OCI-LY3 (cell line): Measurements from ENCODE around the gene AGPAT3.

Source experiments
- H2AFZ ChIP-seq: fragments of 200-600, 300-600 bp; shearing (Covaris generic); 2 replicates; pipeline ENCODE4 v1.6.0; 2014; ENCODE audit warnings: antibody characterized with exemption, low read depth, low read length
- H3K27ac ChIP-seq: fragments of 200-600, 300-600 bp; sonication (generic); 2 replicates; pipeline ENCODE4 v1.5.1; 2014; ENCODE audit warnings: mild to moderate bottlenecking, low read length, moderate library complexity, mixed read lengths
- H3K27me3 ChIP-seq: fragments of 200-600, 300-600 bp; sonication (generic); 2 replicates; pipeline ENCODE4 v1.6.1; 2014; ENCODE audit warnings: low read depth, low read length, mixed read lengths
- H3K36me3 ChIP-seq: fragments of 200-600, 300-600 bp; sonication (generic); replicated peaks from 2 replicates; pipeline ENCODE3; 2014; ENCODE audit warnings: low read depth, low read length, mixed read lengths
- H3K4me1 ChIP-seq: fragments of 300-600, 200-600 bp; sonication (generic); 2 replicates; pipeline ENCODE4 v1.6.1; 2014; ENCODE audit warnings: low read length, mixed read lengths
- H3K4me2 ChIP-seq: fragments of 200-600, 300-600 bp; sonication (generic); 2 replicates; pipeline ENCODE4 v1.6.1; 2014; ENCODE audit warnings: low read length, mixed read lengths
- H3K4me3 ChIP-seq: fragments of 300-600, 200-600 bp; sonication (generic); 2 replicates; pipeline ENCODE4 v1.5.1; 2014; ENCODE audit warnings: antibody characterized with exemption, mild to moderate bottlenecking, low read length, moderate library complexity
- H3K79me2 ChIP-seq: fragments of 300-600, 200-600 bp; shearing (Covaris generic); 2 replicates; pipeline ENCODE4 v1.6.1; 2014; ENCODE audit warnings: mild to moderate bottlenecking, low read length, mixed read lengths
- H3K9ac ChIP-seq: fragments of 300-600, 200-600 bp; shearing (Covaris generic); 2 replicates; pipeline ENCODE4 v1.6.0; 2014; ENCODE audit warnings: mild to moderate bottlenecking, low read length, moderate library complexity
- H3K9me3 ChIP-seq: fragments of 200-600, 300-600 bp; shearing (Covaris generic); 2 replicates; pipeline ENCODE4 v1.6.1; 2014; ENCODE audit warnings: low read length, mixed read lengths; ENCODE audit not compliant: insufficient read depth
- H4K20me1 ChIP-seq: fragments of 200-600, 300-600 bp; sonication (generic); 2 replicates; pipeline ENCODE4 v1.6.1; 2016; ENCODE audit warnings: low read length, mixed read lengths; ENCODE audit not compliant: insufficient read depth
- EZH2phosphoT487 ChIP-seq: fragments of 200-600 bp; shearing (Covaris generic); IDR thresholded peaks from 2 replicates; pipeline ENCODE4 v1.6.1; 2018; ENCODE audit warnings: antibody characterized with exemption, mixed run types, low read depth
- TF ChIP-seq, protein P1 (sequence below): fragments of 200-600, 300-600 bp; sonication (generic); IDR thresholded peaks from 2 replicates; pipeline ENCODE4 v1.5.1; 2014; ENCODE audit warnings: antibody characterized with exemption, low read length, low read depth

AGPAT3 gene

DNA sequence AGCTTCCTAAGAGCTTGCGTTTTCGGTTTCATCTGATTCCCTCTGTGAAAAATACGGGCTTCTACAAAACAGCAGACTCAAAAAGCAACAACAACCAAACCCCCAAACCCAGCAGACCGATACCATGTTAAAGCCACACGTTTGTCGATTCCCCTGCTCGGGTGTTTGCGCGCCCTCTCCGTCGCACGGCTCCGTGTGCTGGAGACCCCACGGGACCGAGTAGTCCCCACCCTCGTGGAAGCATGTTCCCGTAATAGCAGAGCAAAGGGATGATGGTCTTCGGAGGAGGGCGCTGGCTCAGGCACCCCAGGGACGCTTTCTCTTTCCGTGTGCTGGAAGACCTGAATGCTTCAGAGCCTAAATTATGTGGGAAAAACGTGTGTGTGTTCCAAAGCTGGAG, 42.7 kb downstream of the AGPAT3 start:
- Histone ChIP-seq H3K36me3 (peaks cover 18% of the 10 kb centered on the region), H3K27me3 (no peaks in the 10 kb centered on the region), H3K4me3 (no peak overlapping the region), H3K9ac (no peak overlapping the region), H3K9me3 (no peaks in the 10 kb centered on the region), H3K4me1 (no peaks in the 10 kb centered on the region), H3K4me2 (no peak overlapping the region), H3K27ac (no peak overlapping the region), H3K79me2 (peaks cover 63% of the 10 kb centered on the region), H2AFZ (no peak overlapping the region), H4K20me1 (peaks cover 38% of the 10 kb centered on the region)
- no peak for TF ChIP-seq EZH2phosphoT487
- TF ChIP-seq, protein P1, sequence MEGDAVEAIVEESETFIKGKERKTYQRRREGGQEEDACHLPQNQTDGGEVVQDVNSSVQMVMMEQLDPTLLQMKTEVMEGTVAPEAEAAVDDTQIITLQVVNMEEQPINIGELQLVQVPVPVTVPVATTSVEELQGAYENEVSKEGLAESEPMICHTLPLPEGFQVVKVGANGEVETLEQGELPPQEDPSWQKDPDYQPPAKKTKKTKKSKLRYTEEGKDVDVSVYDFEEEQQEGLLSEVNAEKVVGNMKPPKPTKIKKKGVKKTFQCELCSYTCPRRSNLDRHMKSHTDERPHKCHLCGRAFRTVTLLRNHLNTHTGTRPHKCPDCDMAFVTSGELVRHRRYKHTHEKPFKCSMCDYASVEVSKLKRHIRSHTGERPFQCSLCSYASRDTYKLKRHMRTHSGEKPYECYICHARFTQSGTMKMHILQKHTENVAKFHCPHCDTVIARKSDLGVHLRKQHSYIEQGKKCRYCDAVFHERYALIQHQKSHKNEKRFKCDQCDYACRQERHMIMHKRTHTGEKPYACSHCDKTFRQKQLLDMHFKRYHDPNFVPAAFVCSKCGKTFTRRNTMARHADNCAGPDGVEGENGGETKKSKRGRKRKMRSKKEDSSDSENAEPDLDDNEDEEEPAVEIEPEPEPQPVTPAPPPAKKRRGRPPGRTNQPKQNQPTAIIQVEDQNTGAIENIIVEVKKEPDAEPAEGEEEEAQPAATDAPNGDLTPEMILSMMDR, result no peak

DNA sequence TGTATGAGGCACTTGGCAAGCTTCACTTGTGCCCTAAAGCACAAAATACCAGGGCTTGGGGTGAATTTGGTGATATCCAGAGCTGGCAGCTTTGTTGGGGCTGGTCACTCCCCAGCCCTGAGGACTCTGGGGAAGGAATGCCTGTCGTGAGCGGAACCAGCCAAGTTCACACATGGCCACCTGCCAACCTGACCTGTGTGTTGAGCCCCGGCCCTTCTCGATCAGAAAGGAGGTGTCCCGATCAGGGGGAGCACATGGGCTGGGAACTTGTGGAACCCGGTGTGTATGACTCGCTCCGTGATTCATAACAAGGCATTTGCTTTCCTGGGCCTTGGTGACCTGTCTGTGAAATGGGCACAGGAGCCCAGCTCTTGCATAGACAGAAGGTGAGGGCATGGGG, 43.1 kb downstream of the AGPAT3 start:
- no peak for TF ChIP-seq EZH2phosphoT487
- TF ChIP-seq, protein P1, result no peak
- Histone ChIP-seq H4K20me1 (peaks cover 34% of the 10 kb centered on the region), H3K27me3 (no peaks in the 10 kb centered on the region)

DNA sequence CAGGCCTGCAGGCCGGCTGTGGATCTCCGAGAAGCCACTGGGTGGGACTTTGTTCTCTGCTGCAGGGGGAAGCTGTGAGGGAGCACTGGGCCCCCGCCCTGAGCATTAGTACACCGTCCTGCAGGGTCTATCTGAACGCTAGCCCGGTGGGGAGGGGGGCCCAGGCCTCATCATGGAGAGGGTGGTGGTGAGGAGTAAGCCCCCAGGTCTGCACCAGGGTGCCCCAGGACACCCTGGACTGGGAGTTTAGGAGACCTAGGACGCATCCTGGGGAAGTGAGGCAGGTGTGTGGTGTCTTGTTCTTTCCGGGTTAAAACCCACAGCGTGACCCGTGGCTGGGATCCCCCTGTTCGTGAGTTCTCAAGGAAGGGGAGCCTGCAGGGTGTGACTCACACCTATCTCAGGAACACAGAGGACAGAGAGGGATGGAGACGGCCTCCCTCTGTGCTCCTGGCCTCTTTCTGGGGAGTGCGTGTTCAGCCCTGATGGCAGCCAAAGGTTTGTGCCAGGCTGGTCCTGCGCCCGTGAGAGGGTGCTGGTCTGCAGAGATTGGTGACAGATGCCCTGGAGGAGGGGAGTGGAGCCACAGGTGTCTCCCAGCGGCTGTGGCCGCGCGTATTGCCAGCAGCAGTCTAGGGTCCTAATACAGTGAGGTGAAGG, 44.8 kb downstream of the AGPAT3 start:
- Histone ChIP-seq H3K4me2 (no peak overlapping the region), H3K36me3 (peaks cover 22% of the 10 kb centered on the region), H3K27ac (no peak overlapping the region), H3K4me1 (no peaks in the 10 kb centered on the region), H4K20me1 (peaks cover 25% of the 10 kb centered on the region), H3K4me3 (no peak overlapping the region), H3K79me2 (peaks cover 61% of the 10 kb centered on the region), H3K9me3 (no peaks in the 10 kb centered on the region), H2AFZ (no peak overlapping the region), H3K27me3 (no peaks in the 10 kb centered on the region), H3K9ac (no peak overlapping the region)
- TF ChIP-seq EZH2phosphoT487, result no peak
- TF ChIP-seq, protein P1, result no peak

More for the DNA sequence above, 43.1 kb downstream of the AGPAT3 start:
- Histone ChIP-seq H2AFZ (no peak overlapping the region), H3K9me3 (no peaks in the 10 kb centered on the region), H3K36me3 (peaks cover 22% of the 10 kb centered on the region), H3K4me1 (no peaks in the 10 kb centered on the region), H3K9ac (no peak overlapping the region), H3K4me3 (no peak overlapping the region), H3K79me2 (peaks cover 63% of the 10 kb centered on the region), H3K4me2 (no peak overlapping the region), H3K27ac (no peak overlapping the region)

DNA sequence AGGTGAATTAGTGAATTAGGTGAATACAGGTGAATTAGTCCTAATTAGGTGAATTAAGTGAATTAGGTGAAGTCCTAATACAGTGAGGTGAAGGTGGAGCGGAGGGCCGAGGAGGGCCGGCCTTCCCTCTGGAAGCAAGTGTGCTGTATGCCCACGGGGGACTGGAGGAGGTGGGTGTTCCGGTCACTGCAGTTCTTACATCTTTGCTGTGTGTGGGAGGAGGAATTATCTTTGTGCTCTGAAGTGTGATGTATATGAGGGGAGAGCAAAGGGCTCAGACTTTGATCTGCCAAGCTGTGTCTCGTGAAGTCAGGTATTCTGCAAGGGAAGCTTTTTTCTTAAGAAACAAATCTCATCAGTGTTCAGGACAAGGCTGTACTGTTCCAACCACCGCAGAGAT, 45.4 kb downstream of the AGPAT3 start:
- no peak overlapping the region for H2AFZ ChIP-seq
- H3K79me2 ChIP-seq, result peaks cover 62% of the 10 kb centered on the region
- no peak overlapping the region for H3K4me2 ChIP-seq
- no peaks in the 10 kb centered on the region for H3K4me1 ChIP-seq
- H3K36me3 ChIP-seq, result peaks cover 22% of the 10 kb centered on the region
- H3K9ac ChIP-seq, result no peak overlapping the region
- no peak for TF ChIP-seq EZH2phosphoT487
- TF ChIP-seq, protein P1, result no peak
- no peak overlapping the region for H3K4me3 ChIP-seq
- no peaks in the 10 kb centered on the region for H3K27me3 ChIP-seq
- H3K27ac ChIP-seq, result no peak overlapping the region
- H3K9me3 ChIP-seq, result no peaks in the 10 kb centered on the region
- peaks cover 25% of the 10 kb centered on the region for H4K20me1 ChIP-seq
